Heart left ventricle (tissue), 16 donors: Measurements from ENCODE around the gene SPATA4. TPM values are rescaled to one million over a fixed set of nuclear protein-coding genes. Genes with fewer than 3 reads are reported as not detected.
A peak's percentile ranks its signal among the peaks of the same experiment; 100 is the strongest.

ENCODE experiments used
- ATAC-seq, 4 donors: fragments of 200-7000 bp; cut with Tn5 transposase; one replicate each; pipeline ENCODE4 v1.9.1; 2020 to 2022; ENCODE audit warnings: moderate library complexity in 4 of 4, mild to moderate bottlenecking in 3 of 4, moderate number of reproducible peaks in 1 of 4
- DNase-seq, 5 donors: peaks; one replicate each; pipeline ENCODE4 v3.0.0-alpha.2; 2020
- H3K27ac ChIP-seq, 12 donors: fragments of 200-600 bp; sonication (generic) in 4 of 12; one replicate each; pipeline versions ENCODE4 v1.5.0 to v1.8.0; 2016 to 2022; ENCODE audit warnings: mild to moderate bottlenecking in 2 of 12
- H3K27me3 ChIP-seq, 9 donors: fragments of 200-600 bp; sonication (generic) in 2 of 9; one replicate each; pipeline versions ENCODE4 v1.5.1 to v1.8.0; 2016 to 2022; ENCODE audit warnings: mild to moderate bottlenecking in 3 of 9
- H3K36me3 ChIP-seq, 9 donors: fragments of 200-600 bp; sonication (generic) in 2 of 9; one replicate each; pipeline versions ENCODE4 v1.5.0 to v1.8.0; 2018 to 2022; ENCODE audit warnings: mild to moderate bottlenecking in 2 of 9
- H3K4me1 ChIP-seq, 12 donors: fragments of 200-600 bp; sonication (generic) in 4 of 12; one replicate each; pipeline versions ENCODE4 v1.5.0 to v1.8.0; 2016 to 2022; ENCODE audit warnings: mild to moderate bottlenecking in 3 of 12
- H3K4me3 ChIP-seq, 12 donors: fragments of 200-600 bp; sonication (generic) in 4 of 12; one replicate each; pipeline versions ENCODE4 v1.5.0 to v1.8.0; 2017 to 2022; ENCODE audit warnings: mild to moderate bottlenecking in 9 of 12, moderate library complexity in 4 of 12
- H3K9me3 ChIP-seq, 12 donors: fragments of 200-600 bp; sonication (generic) in 4 of 12; one replicate each; pipeline versions ENCODE4 v1.5.0 to v1.8.0; 2016 to 2022; ENCODE audit warnings: mild to moderate bottlenecking in 1 of 12
- POLR2A ChIP-seq, 2 donors: fragments of 450-650 bp; IDR thresholded peaks; one replicate each; pipeline ENCODE4 v1.6.1; 2017; ENCODE audit warnings: antibody characterized with exemption in 2 of 2, mild to moderate bottlenecking in 2 of 2, moderate library complexity in 2 of 2
- WGBS, 4 donors: extraction: QIAGEN DNeasy Blood & Tissue Kit in 2 of 4; methylation state at CpG; one replicate each; pipeline versions ENCODE4 v1.1.5 to v1.1.7; 2013 to 2018; 5-methylcytosine and 5-hydroxymethylcytosine counted together
- intact Hi-C, 10 donors: fragments of 100-400 bp; cut with DNase I; formaldehyde crosslinking; loops; one replicate each; pipeline versions ENCODE4 v1.11.1 to v1.14.2; 2022
- polyA plus RNA-seq, 2 donors: library from polyadenylated mRNA; stranded (reverse); fragments of 200-250 nt; gene quantifications; one replicate each; pipeline ENCODE4 v1.2.3, GENCODE V29; 2013
- total RNA-seq, 9 donors: library from RNA; depleted of rRNA in 2 of 9; stranded (reverse); fragments of >200 nt in 2 of 9; fragmentation: NEBNext Ultra II Directional in 3 of 9; extraction: Animal tissue kit (Norgen Biotek cat#: 25700) in 3 of 9; gene quantifications; one replicate each; pipeline versions ENCODE4 v1.1.0 to v1.2.4, GENCODE V29; 2016 to 2023
- TF ChIP-seq, protein P1 (sequence below), 12 donors: fragments of 200-600 bp; sonication (generic) in 4 of 12; IDR thresholded peaks; one replicate each; pipeline versions ENCODE4 v1.5.0 to v1.8.0; 2018 to 2022; ENCODE audit warnings: antibody characterized with exemption in 12 of 12, mild to moderate bottlenecking in 5 of 12
- donor health status: ischemic (EF 13 %, LVEDD 7.1; RV severe dilation, severe dysfunction).
- donor health status: healthy with polysubstance abuse.
- donor health status: DM: no; HTN: yes; CAD: no.
- donor health status: DM: no; HTN: no; CAD: no.
- donor health status: ischemic (EF 25% LVEDD 6.9; RV normal size, moderate dysfunction).
- donor health status: ischemic (EF 25% LVEDD 5.7; RV mildly dilated, moderate dysfunction).
- donor health status: healthy.
- donor health status: DM: yes; HTN: yes; CAD: no.
- donor health status: ischemic (EF 35%, LVEDD 5.7; RV mildly dilated, moderate dysfunction).
- donor health status: nonischemic (EF 11% LVEDD 7.7; RV severe dilation, severe dysfunction).
- donor health status: DM: yes; HTN: yes; CAD: no.
- donor health status: PGD.
- donor health status: ischemic (EF 29% LVEDD 5.4; RV normal size, mild dysfunction).
- donor health status: nonischemic (EF 23%, LVEDD 6.1; RV moderate dilation, normal function).

The SPATA4 gene
- total and polyA plus RNA-seq, 11 donors = 0.25 to 0.84 (median 0.53) TPM; not detected in 4

DNA sequence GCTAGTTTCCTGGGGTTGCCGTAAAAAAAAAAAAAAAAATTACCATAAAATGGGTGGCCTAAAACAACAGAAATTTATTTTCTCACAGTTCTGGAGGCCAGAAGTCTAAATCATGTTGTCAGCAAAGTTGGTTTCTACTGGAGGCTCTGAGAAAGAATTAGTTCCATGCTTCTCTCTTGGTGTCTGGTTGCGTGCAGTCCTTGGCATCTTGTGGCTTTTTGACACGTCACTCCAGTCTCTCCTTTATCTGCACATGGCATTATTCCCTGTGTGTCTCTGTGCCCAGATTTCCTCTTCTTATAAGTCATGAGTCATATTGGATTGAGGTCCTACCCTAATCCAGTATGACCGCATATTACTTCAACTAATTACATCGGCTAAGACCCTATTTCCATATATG, 38.7 kb downstream of the SPATA4 start:
- no peak overlapping the region for H3K4me3 ChIP-seq

GRCh38 chr4:176153124-176153523, 42.3 kb downstream of the SPATA4 start:
- no peaks in the 10 kb centered on the region for H3K27me3 ChIP-seq

More for the DNA sequence above, 38.7 kb downstream of the SPATA4 start:
- DNase-seq (peak in 1 of 5 donors; percentile 32), ATAC-seq (peak in 3 of 4 donors; percentile 49 to 86 (median 75))
- whole genome bisulfite sequencing, 4 donors = 70 to 86% (median 83%) methylated on average over 5 of the region's 5 CpGs
- Histone ChIP-seq H3K27ac (no peak overlapping the region), H3K9me3 (no peaks in the 10 kb centered on the region), H3K27me3 (no peaks in the 10 kb centered on the region), H3K36me3 (no peaks in the 10 kb centered on the region), H3K4me1 (no peaks in the 10 kb centered on the region)
- intact Hi-C loops = no loop called here
- TF ChIP-seq, protein P1, sequence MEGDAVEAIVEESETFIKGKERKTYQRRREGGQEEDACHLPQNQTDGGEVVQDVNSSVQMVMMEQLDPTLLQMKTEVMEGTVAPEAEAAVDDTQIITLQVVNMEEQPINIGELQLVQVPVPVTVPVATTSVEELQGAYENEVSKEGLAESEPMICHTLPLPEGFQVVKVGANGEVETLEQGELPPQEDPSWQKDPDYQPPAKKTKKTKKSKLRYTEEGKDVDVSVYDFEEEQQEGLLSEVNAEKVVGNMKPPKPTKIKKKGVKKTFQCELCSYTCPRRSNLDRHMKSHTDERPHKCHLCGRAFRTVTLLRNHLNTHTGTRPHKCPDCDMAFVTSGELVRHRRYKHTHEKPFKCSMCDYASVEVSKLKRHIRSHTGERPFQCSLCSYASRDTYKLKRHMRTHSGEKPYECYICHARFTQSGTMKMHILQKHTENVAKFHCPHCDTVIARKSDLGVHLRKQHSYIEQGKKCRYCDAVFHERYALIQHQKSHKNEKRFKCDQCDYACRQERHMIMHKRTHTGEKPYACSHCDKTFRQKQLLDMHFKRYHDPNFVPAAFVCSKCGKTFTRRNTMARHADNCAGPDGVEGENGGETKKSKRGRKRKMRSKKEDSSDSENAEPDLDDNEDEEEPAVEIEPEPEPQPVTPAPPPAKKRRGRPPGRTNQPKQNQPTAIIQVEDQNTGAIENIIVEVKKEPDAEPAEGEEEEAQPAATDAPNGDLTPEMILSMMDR (IDR thresholded peaks at IDR 0.05) = no peak
- TF ChIP-seq POLR2A (IDR thresholded peaks at IDR 0.05) = no peak

DNA sequence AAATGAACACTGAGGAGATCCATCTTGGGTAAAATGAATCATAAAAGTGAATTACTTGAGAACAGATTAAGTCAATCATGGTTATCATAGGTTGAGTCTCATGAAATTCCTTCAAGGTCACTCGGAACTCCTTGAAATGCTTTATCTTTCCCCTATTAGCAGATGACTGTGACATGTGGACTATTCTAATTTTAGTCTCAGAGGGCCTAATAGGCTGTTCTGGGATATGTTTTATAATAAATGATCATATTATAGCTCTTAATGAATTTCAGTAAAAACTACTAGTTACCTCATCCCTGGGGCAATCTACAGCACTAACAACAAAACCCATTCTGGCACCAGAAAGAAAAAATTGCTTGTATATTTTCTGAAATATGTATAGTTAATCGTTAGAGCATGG, 44.7 kb downstream of the SPATA4 start:
- peak overlapping the region in 1 of 12 donors; percentile 21 for H3K27ac ChIP-seq
- TF ChIP-seq, protein P1 (IDR thresholded peaks at IDR 0.05) = no peak
- TF ChIP-seq POLR2A (IDR thresholded peaks at IDR 0.05) = no peak
- H3K9me3 ChIP-seq = no peaks in the 10 kb centered on the region
- 52 to 59% (median 58%) methylated on average over 2 of the region's 2 CpGs for WGBS, 4 donors
- no peak for DNase-seq
- H3K4me3 ChIP-seq = no peak overlapping the region
- no peaks in the 10 kb centered on the region for H3K36me3 ChIP-seq
- ATAC-seq = no peak
- peaks cover 0 to 7% (median 0%) of the 10 kb centered on the region in 12 donors for H3K4me1 ChIP-seq
- no peaks in the 10 kb centered on the region for H3K27me3 ChIP-seq
- intact Hi-C loops = loop anchor here (1.0 to 5.0 kb wide), 9 partner anchors 44 to 192 kb away; partner anchors contain the start of gene SPATA4 (in 1 of the 10)

More at GRCh38 chr4:176153124-176153523, 42.3 kb downstream of the SPATA4 start:
- H3K4me3 ChIP-seq = no peak overlapping the region
- H3K27ac ChIP-seq = no peak overlapping the region
- H3K36me3 ChIP-seq = no peaks in the 10 kb centered on the region
- no peaks in the 10 kb centered on the region for H3K9me3 ChIP-seq
- intact Hi-C loops = loop anchor here in 5 of 10 donors (2.0 to 5.0 kb wide), 3 partner anchors 124 to 189 kb away; no protein-coding TSS in a partner anchor
- ATAC-seq = no peak
- no peak for DNase-seq
- peaks cover 0 to 7% (median 0%) of the 10 kb centered on the region in 12 donors for H3K4me1 ChIP-seq
- whole genome bisulfite sequencing, 4 donors = 89 to 91% (median 90%) methylated on average over 4 of the region's 4 CpGs
- no peak for TF ChIP-seq POLR2A (IDR thresholded peaks at IDR 0.05)
- TF ChIP-seq, protein P1 (IDR thresholded peaks at IDR 0.05) = no peak

GRCh38 chr4:176150356-176150682, 45.1 kb downstream of the SPATA4 start:
- H3K36me3 ChIP-seq = no peaks in the 10 kb centered on the region
- intact Hi-C loops = loop anchor here (1.0 to 5.0 kb wide), 9 partner anchors 44 to 192 kb away; partner anchors contain the start of gene SPATA4 (in 1 of the 10)
- ATAC-seq = peak in 2 of 4 donors; percentile 60 to 64
- H3K27me3 ChIP-seq = no peaks in the 10 kb centered on the region
- H3K4me3 ChIP-seq = no peak overlapping the region
- no peak for DNase-seq
- TF ChIP-seq POLR2A (IDR thresholded peaks at IDR 0.05) = no peak
- TF ChIP-seq, protein P1 (IDR thresholded peaks at IDR 0.05) = peak; percentile 18 to 63 (median 48)
- no peak overlapping the region for H3K27ac ChIP-seq
- H3K4me1 ChIP-seq = peaks cover 0 to 7% (median 0%) of the 10 kb centered on the region in 12 donors
- H3K9me3 ChIP-seq = no peaks in the 10 kb centered on the region
